Activated CD4-positive, CD25-positive, alpha-beta regulatory T cell treated with anti-CD3 and anti-CD28 coated beads, Interleukin-2, amount 50 U/mL, for 16 hours (primary cell): ENCODE data around the gene NUCB2.
"Not testable (repeated sequence)": the region's sequence is repeated elsewhere in the genome, so short reads cannot be mapped to it uniquely, and the experiment has no call there.

Source experiments
- DNase-seq: peaks from one replicate; pipeline ENCODE4 v3.0.0-alpha.2; 2020; ENCODE audit warnings: low read depth, low spot score

Gene NUCB2

GRCh38 chr11:17268500-17268899 lies 8.0 kb upstream of the NUCB2 start:
- not testable (repeated sequence) for DNase-seq

GRCh38 chr11:17268902-17269301 lies 7.6 kb upstream of the NUCB2 start:
- DNase-seq = no peak

- no peak for DNase-seq
These were observed 3.7 kb upstream of the NUCB2 start for GRCh38 chr11:17272801-17273200.

GRCh38 chr11:17273211-17273610 lies 3.3 kb upstream of the NUCB2 start:
- no peak for DNase-seq

GRCh38 chr11:17273668-17274282 lies 2.8 kb upstream of the NUCB2 start:
- DNase-seq = no peak

GRCh38 chr11:17275400-17276235 lies 921 bp upstream of the NUCB2 start:
- no peak for DNase-seq

- no peak for DNase-seq
These were observed 565 bp downstream of the NUCB2 start for GRCh38 chr11:17277024-17277584.

- DNase-seq = no peak
These were observed 4.1 kb downstream of the NUCB2 start for GRCh38 chr11:17280494-17281127.

- no peak for DNase-seq
These were observed 9.8 kb downstream of the NUCB2 start for GRCh38 chr11:17286332-17286731.

- DNase-seq = no peak
These were observed 10.5 kb downstream of the NUCB2 start for GRCh38 chr11:17287058-17287457.

GRCh38 chr11:17291710-17292109 lies 15.2 kb downstream of the NUCB2 start:
- DNase-seq = no peak

- no peak for DNase-seq
These were observed 16.8 kb downstream of the NUCB2 start for GRCh38 chr11:17293311-17293710.

GRCh38 chr11:17294033-17294432 lies 17.5 kb downstream of the NUCB2 start:
- no peak for DNase-seq

GRCh38 chr11:17296852-17297559 lies 20.5 kb downstream of the NUCB2 start:
- DNase-seq = no peak

- no peak for DNase-seq
These were observed 21.8 kb downstream of the NUCB2 start for GRCh38 chr11:17298302-17298701.

GRCh38 chr11:17300372-17300771 lies 23.8 kb downstream of the NUCB2 start:
- no peak for DNase-seq

- DNase-seq = no peak
These were observed 37.1 kb downstream of the NUCB2 start for GRCh38 chr11:17313349-17314231.

- no peak for DNase-seq
These were observed 37.7 kb downstream of the NUCB2 start for GRCh38 chr11:17314232-17314547.

GRCh38 chr11:17314904-17315426 lies 38.4 kb downstream of the NUCB2 start:
- DNase-seq = no peak

GRCh38 chr11:17328871-17329494 lies 52.4 kb downstream of the NUCB2 start:
- no peak for DNase-seq
